Epithelial cell of esophagus (primary cell): ENCODE data around the gene TGM1.

Experiments
- DNase-seq: peaks from one replicate; pipeline ENCODE4 v3.0.0; 2010; ENCODE audit warnings: low read depth
- H3K4me3 ChIP-seq: 2 replicates; pipeline ENCODE4 v1.5.1; 2011; ENCODE audit warnings: mild to moderate bottlenecking, low read length, control low read depth
- TF ChIP-seq, protein P1 (sequence below): IDR thresholded peaks from 2 replicates; pipeline ENCODE4 v1.5.1; 2011; ENCODE audit warnings: low read depth, mild to moderate bottlenecking, low read length, control low read depth, inconsistent platforms; ENCODE audit not compliant: insufficient read depth; ENCODE audit errors: missing control alignments

Gene TGM1

DNA sequence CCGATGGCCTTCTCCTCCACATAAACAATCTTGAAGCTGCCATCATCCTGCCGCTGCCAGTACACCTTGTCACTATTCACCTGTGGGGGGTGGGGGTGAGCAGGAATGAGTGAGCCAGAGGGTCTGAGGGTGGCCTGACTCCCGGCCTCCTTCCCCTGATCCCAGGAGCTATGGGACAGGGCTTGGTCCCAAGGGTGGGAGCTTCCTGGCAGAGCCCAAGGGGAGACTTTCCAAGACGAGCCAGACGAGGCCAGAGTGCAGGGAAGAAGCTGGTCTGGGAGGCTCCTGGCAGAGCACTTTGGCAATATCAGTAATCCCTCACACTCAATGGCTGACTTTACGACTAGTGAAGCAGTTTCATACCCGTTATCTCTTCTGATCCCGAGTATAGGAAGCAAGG lies 7.5 kb downstream of the TGM1 start:
- TF ChIP-seq, protein P1, sequence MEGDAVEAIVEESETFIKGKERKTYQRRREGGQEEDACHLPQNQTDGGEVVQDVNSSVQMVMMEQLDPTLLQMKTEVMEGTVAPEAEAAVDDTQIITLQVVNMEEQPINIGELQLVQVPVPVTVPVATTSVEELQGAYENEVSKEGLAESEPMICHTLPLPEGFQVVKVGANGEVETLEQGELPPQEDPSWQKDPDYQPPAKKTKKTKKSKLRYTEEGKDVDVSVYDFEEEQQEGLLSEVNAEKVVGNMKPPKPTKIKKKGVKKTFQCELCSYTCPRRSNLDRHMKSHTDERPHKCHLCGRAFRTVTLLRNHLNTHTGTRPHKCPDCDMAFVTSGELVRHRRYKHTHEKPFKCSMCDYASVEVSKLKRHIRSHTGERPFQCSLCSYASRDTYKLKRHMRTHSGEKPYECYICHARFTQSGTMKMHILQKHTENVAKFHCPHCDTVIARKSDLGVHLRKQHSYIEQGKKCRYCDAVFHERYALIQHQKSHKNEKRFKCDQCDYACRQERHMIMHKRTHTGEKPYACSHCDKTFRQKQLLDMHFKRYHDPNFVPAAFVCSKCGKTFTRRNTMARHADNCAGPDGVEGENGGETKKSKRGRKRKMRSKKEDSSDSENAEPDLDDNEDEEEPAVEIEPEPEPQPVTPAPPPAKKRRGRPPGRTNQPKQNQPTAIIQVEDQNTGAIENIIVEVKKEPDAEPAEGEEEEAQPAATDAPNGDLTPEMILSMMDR, result no peak
- H3K4me3 ChIP-seq, result no peak overlapping the region
- DNase-seq, result no peak

DNA sequence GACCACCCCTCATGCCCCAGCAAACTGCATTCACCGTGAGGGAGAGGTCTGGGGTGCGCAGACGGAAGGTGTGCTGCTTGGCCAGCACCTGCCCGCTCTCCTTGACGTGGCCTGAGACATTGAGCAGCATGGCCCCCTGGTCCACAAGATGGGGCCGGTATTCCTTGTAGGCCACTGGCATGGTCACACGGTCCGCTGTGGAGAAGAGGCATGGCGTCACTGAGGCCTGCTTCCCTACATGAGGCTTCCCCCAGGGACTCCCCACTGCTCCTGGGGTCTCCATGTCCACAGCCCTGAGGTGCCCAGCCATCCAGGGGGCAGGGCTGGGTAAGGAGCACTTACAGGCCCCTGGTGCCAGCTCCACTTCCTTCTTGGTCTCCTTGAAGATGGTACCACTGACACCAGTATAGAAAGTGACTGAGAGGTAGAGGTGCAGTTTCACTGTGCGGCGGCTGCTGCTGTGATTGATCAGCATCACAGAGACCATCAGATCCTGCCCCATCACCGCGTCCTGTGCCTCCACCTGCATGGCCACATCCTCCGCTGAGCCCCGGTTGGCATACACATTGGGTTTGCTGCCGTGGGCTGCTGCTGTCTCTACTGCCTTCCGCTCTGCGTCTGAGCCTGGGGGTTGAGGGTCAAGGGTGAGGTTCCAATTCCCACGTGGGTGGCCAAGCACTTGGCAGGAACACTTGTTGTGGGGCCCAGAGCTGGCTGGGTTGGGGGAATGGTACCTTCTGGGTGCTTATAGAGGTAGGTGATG lies 8.2 kb downstream of the TGM1 start:
- TF ChIP-seq, protein P1, result no peak
- H3K4me3 ChIP-seq, result no peak overlapping the region
- DNase-seq, result no peak

GRCh38 chr14:24253936-24254335 lies 9.0 kb downstream of the TGM1 start:
- TF ChIP-seq, protein P1, result no peak
- no peak for DNase-seq
- H3K4me3 ChIP-seq, result no peak overlapping the region

DNA sequence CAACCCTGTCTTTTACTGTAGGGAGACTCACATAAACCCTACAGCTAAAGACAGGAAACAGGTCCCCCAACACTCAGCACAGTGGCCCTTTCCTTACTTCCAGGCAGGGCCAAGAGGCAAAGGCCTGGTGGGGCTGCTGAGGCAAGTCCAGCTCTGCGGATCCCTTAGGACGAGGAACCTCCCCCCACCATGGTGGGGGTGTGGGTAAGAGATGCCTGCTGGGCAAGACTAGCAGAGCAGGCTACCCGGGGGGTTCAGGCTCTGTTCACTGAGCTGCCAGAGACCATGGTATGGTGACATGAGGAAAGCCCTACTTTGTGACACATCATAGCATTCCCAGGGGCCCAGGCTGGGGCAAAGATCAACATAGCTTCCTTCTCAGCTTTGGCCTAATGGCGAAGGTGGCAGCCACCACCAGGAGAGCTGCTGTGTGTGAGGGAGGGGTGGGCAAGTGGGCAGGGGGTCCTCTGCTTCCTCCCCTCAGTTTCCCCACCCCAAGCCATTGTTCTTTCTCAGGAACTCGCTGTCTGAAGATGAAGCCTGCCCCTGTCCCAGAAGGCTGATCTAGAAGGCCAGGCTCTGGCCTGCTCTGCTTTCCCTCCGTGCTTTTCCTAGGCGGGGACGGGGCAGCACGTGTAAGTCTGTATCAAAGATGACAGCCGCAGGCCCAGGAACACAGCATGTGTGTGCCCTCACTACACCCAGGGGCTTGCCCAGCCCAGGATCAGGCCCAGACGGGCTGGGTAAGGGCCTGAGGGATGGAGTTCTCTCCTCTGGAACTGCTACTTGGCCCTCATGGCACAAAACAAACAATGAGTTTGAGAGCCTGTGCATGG lies 10.5 kb downstream of the TGM1 start:
- H3K4me3 ChIP-seq, result no peak overlapping the region
- TF ChIP-seq, protein P1, result no peak
- DNase-seq, result no peak

- TF ChIP-seq, protein P1, result no peak
- peak; percentile 39 for DNase-seq
- no peak overlapping the region for H3K4me3 ChIP-seq
Observed at GRCh38 chr14:24251880-24252288, 11.1 kb downstream of the TGM1 start.

DNA sequence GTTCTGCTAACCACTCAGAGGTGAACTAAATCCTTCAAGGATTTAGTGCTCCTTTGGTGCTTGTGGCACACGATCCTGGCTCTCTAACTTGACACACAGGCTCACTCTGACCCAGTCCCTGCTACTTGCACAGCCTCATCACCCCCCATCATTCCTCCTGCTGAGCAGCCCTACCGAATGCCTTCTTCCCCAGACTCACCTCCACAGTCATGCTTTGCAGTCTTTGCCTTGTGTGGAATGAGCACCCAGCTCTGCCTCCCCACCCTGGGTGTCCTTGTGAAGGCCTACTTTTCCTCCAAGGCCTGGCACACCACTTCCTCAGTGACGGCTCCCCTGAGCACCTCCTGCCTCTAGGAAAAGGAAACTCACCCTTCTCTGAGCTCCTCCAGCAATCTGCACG lies 12.6 kb downstream of the TGM1 start:
- no peak for DNase-seq
- TF ChIP-seq, protein P1, result no peak
- no peak overlapping the region for H3K4me3 ChIP-seq
